ENCODE measurements around the gene PTGER2. TPM values are rescaled to one million over a fixed set of nuclear protein-coding genes. Genes with fewer than 3 reads are reported as not detected.

The PTGER2 gene
- total RNA-seq, 4 donors from 2014 or later: 1.1 to 9.4 (median 4.9) TPM

GRCh38 chr14:52370406-52370935, 56.4 kb downstream of the PTGER2 start:
- Histone ChIP-seq H3K27me3 (no peaks in the 10 kb centered on the region), H3K9me3 (no peaks in the 10 kb centered on the region), H3K4me1 (no peaks in the 10 kb centered on the region), H3K4me3 (no peak overlapping the region), H3K27ac (no peak overlapping the region), H3K36me3 (no peaks in the 10 kb centered on the region)
- no peak for TF ChIP-seq POLR2A (IDR thresholded peaks at IDR 0.05)
- TF ChIP-seq CTCF (IDR thresholded peaks at IDR 0.05): no peak
- no peak for TF ChIP-seq POLR2AphosphoS5 (IDR thresholded peaks at IDR 0.05)
- no peak for TF ChIP-seq EP300 (IDR thresholded peaks at IDR 0.05; ENCODE audit: low read depth)
- intact Hi-C loops (cut with DNase I; ENCODE audit: low total_unique reads) (no loop called here), in situ Hi-C loops (cut with MboI; ENCODE audit: low pct_ligation_motif_present in 1 of 4, low pct_unique_long_range_greater_than_20kb in 1 of 4, low sequenced_read_pairs in 3 of 4) (no loop called here)
- DNase-seq: no peak
- WGBS, 2 donors (ENCODE audit: low coverage in 1 of 2): 20 to 75% methylated on average over 1 to 4 of the region's 4 CpGs

GRCh38 chr14:52377940-52378339, 63.8 kb downstream of the PTGER2 start:
- H3K9me3 ChIP-seq: no peaks in the 10 kb centered on the region
- intact Hi-C loops (cut with DNase I; ENCODE audit: low total_unique reads): no loop called here
- 73% methylated on average over 3 of the region's 3 CpGs; no CpG with 5 or more reads in 1 of the 2 donors for WGBS, 2 donors (ENCODE audit: low coverage in 1 of 2)
- in situ Hi-C loops (cut with MboI; ENCODE audit: low pct_ligation_motif_present in 1 of 4, low pct_unique_long_range_greater_than_20kb in 1 of 4, low sequenced_read_pairs in 3 of 4): no loop called here
- H3K4me1 ChIP-seq: no peaks in the 10 kb centered on the region
- H3K27ac ChIP-seq: no peak overlapping the region
- no peaks in the 10 kb centered on the region for H3K27me3 ChIP-seq
- H3K36me3 ChIP-seq: no peaks in the 10 kb centered on the region
- no peak for TF ChIP-seq POLR2AphosphoS5 (IDR thresholded peaks at IDR 0.05)
- no peak for TF ChIP-seq CTCF (IDR thresholded peaks at IDR 0.05)
- no peak for TF ChIP-seq EP300 (IDR thresholded peaks at IDR 0.05; ENCODE audit: low read depth)
- no peak for TF ChIP-seq POLR2A (IDR thresholded peaks at IDR 0.05)
- no peak overlapping the region for H3K4me3 ChIP-seq
- DNase-seq: no peak

Other genes starting within 250 kb of the PTGER2 start
- 10 to 100 TPM in 3 of 4 donors, 1 to 10 TPM in 1; 8.3 to 62.7 (median 27.4) TPM for gene NID2, start 245.3 kb upstream of the PTGER2 start, total RNA-seq
- gene PTGDR, start 46.6 kb upstream of the PTGER2 start, total RNA-seq: 10 to 100 TPM; 12.3 to 30.1 (median 28.3) TPM
- gene TXNDC16, start 238.2 kb downstream of the PTGER2 start, total RNA-seq: 10 to 100 TPM in 1 of 4 donors, 1 to 10 TPM in 2, not detected in 1; 5.6 to 11.1 (median 7.1) TPM
- gene GPR137C, start 238.5 kb downstream of the PTGER2 start, total RNA-seq: 1 to 10 TPM in 1 of 4 donors, under 1 TPM in 3; 0.27 to 2.6 (median 0.36) TPM